Natural killer cell (primary cell): Measurements from ENCODE around the gene TTF1. TPM values are rescaled to one million over a fixed set of nuclear protein-coding genes. Genes with fewer than 3 reads are reported as not detected.
"Not testable (repeated sequence)": the region's sequence is repeated elsewhere in the genome, so short reads cannot be mapped to it uniquely, and the experiment has no call there.

ENCODE experiments used
- ATAC-seq, 3 donors: fragments of 150-1000 bp in 2 of 3; fragments of 200-7000 bp in 1 of 3; cut with Tn5 transposase; 1 replicate in 1 of 3; 2 replicates in 2 of 3; pipeline ENCODE4 v1.10.0; 2021; ENCODE audit warnings: mild to moderate bottlenecking in 2 of 3, moderate library complexity in 2 of 3
- DNase-seq, 2 donors: peaks; one replicate each; pipeline versions ENCODE4 v3.0.0 to v3.0.0-alpha.2; 2013 to 2021; ENCODE audit warnings: mixed read lengths in 1 of 2
- H3K27ac ChIP-seq: one replicate; pipeline ENCODE4 v1.5.1; 2013; ENCODE audit warnings: mild to moderate bottlenecking, low read length
- H3K27me3 ChIP-seq: one replicate; pipeline ENCODE4 v1.6.1; 2013; ENCODE audit warnings: low read length; ENCODE audit not compliant: control insufficient read depth, insufficient read depth
- H3K36me3 ChIP-seq: one replicate; pipeline ENCODE4 v1.6.1; 2013; ENCODE audit warnings: low read length; ENCODE audit not compliant: control insufficient read depth, insufficient read depth
- H3K4me1 ChIP-seq: one replicate; pipeline ENCODE4 v1.6.1; 2013; ENCODE audit warnings: low read length; ENCODE audit not compliant: control insufficient read depth, insufficient read depth
- H3K4me3 ChIP-seq: one replicate; pipeline ENCODE4 v1.5.1; 2013; ENCODE audit warnings: low read length
- H3K9me3 ChIP-seq: one replicate; pipeline ENCODE4 v1.6.1; 2013; ENCODE audit warnings: low read length; ENCODE audit not compliant: control insufficient read depth, insufficient read depth
- H3K27ac Mint-ChIP-seq, 2 donors: one replicate each; pipeline ENCODE4 v1.8.0; 2022; ENCODE audit warnings: mild to moderate bottlenecking in 2 of 2, mixed read lengths in 2 of 2, moderate library complexity in 1 of 2
- H3K27me3 Mint-ChIP-seq, 2 donors: one replicate each; pipeline ENCODE4 v1.8.0; 2022; ENCODE audit warnings: low read depth in 2 of 2, mixed read lengths in 2 of 2
- H3K36me3 Mint-ChIP-seq: one replicate; pipeline ENCODE4 v1.8.0; 2022; ENCODE audit warnings: mixed read lengths
- H3K4me1 Mint-ChIP-seq, 2 donors: one replicate each; pipeline ENCODE4 v1.8.0; 2022; ENCODE audit warnings: mixed read lengths in 2 of 2
- H3K4me3 Mint-ChIP-seq: one replicate; pipeline ENCODE4 v1.8.0; 2022; ENCODE audit warnings: mild to moderate bottlenecking, moderate library complexity, mixed read lengths
- H3K9me3 Mint-ChIP-seq, 2 donors: one replicate each; pipeline ENCODE4 v1.8.0; 2022; ENCODE audit warnings: mixed read lengths in 2 of 2
- CTCF ChIP-seq: fragments of 200-600 bp; IDR thresholded peaks from one replicate; pipeline ENCODE4 v1.8.0; 2022; ENCODE audit warnings: antibody characterized with exemption
- WGBS: methylation state at CpG from one replicate; pipeline ENCODE4 v1.1.7; 2013; ENCODE audit warnings: missing lambda C conversion rate; ENCODE audit not compliant: insufficient coverage; 5-methylcytosine and 5-hydroxymethylcytosine counted together
- intact Hi-C: fragments of 100-400 bp; cut with micrococcal nuclease; formaldehyde crosslinking; loops from one replicate; pipeline ENCODE4 v1.14.2; 2022
- total RNA-seq, 4 donors: library from RNA; stranded (reverse); fragments of 120-200 nt in 1 of 4; gene quantifications; one replicate each; pipeline versions ENCODE4 v1.2.3 to v1.2.4, GENCODE V29; 2013 to 2022

Gene TTF1
- total RNA-seq, 3 donors from 2014 or later (not counting 1 experiment from before 2014, with no cell fraction given): 11.2 to 14.5 (median 12.9) TPM

DNA sequence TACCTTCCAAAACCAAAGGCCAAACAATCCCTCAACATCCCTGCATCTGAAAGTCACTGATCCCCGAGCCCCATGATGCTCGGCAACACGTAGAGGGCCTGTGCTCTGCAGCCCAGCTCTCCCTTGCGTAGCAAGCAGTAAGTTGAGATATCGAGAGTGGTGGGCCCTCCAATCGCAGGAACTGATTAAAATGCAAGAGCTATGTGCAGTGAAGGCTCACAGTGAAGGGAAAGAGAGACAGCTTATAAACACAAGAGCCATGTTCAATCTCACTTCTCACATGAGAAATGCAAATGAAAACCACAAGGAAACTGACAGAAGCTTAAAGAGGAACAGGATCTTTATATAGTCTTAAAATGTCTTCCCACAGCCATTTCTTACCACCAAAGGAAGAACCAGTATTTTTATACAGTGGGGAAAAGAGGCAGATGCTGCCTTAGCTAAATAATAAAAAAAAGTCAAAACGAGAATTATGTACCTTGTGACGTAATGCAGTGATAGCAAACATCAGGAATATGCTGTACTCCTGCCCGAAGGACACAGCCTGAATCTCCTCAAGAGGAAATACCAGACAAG, 24.6 kb downstream of the TTF1 start:
- Mint-ChIP-seq H3K27me3 (no peaks in the 10 kb centered on the region), H3K36me3 (peaks cover 8% of the 10 kb centered on the region), H3K4me1 (peaks cover 24 to 30% of the 10 kb centered on the region in 2 donors), H3K9me3 (no peaks in the 10 kb centered on the region), H3K4me3 (no peak overlapping the region), H3K27ac (peak overlapping the region in 1 of 2 donors; percentile 72)
- Histone ChIP-seq H3K27ac (peak overlapping the region; percentile 71), H3K27me3 (no peaks in the 10 kb centered on the region), H3K4me1 (peaks cover 24% of the 10 kb centered on the region), H3K4me3 (no peak overlapping the region), H3K36me3 (peaks cover 48% of the 10 kb centered on the region), H3K9me3 (no peaks in the 10 kb centered on the region)
- no peak for DNase-seq
- TF ChIP-seq CTCF: no peak
- ATAC-seq: peak in 1 of 3 donors; percentile 26
- WGBS: 57% methylated on average over 9 of the region's 9 CpGs
- intact Hi-C loops: no loop called here

DNA sequence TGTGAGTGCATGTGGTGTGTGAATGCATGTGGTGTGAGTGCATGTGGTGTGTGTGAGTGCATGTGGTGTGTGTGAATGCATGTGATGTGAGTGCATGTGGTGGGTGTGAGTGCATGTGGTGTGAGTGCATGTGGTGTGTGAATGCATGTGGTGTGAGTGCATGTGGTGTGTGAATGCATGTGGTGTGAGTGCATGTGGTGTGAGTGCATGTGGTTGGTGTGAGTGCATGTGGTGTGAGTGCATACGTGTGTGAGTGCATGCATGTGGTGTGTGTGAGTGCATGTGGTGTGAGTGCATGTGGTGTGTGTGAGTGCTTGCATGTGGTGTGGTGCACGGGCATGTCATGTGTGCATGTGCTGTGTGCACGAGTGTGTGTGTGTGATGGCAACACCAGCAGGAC, 28.2 kb downstream of the TTF1 start:
- H3K9me3 ChIP-seq, H3K4me3 Mint-ChIP-seq, H3K27ac ChIP-seq, H3K36me3 Mint-ChIP-seq, H3K9me3 Mint-ChIP-seq, H3K27ac Mint-ChIP-seq, H3K27me3 Mint-ChIP-seq, H3K4me3 ChIP-seq, H3K27me3 ChIP-seq, intact Hi-C loops, ATAC-seq, DNase-seq: not testable (repeated sequence)
- peaks cover 13 to 17% of the 10 kb centered on the region in 2 donors for H3K4me1 Mint-ChIP-seq
- H3K36me3 ChIP-seq: peaks cover 38% of the 10 kb centered on the region
- peaks cover 27% of the 10 kb centered on the region for H3K4me1 ChIP-seq
- 99% methylated on average over 3 of the region's 3 CpGs for WGBS

DNA sequence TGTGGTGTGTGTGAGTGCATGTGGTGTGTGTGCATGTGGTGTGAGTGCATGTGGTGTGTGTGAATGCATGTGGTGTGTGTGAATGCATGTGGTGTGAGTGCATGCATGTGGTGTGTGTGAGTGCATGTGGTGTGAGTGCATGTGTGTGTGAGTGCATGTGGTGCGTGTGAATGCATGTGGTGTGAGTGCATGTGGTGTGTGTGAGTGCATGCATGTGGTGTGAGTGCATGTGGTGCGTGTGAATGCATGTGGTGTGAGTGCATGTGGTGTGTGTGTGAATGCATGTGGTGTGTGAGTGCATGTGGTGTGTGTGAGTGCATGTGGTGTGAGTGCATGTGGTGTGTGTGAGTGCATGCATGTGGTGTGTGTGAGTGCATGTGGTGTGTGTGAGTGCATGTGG, 28.9 kb downstream of the TTF1 start:
- peaks cover 12 to 18% of the 10 kb centered on the region in 2 donors for H3K4me1 Mint-ChIP-seq
- H3K27ac ChIP-seq, H3K27ac Mint-ChIP-seq, H3K9me3 Mint-ChIP-seq, ATAC-seq, H3K27me3 Mint-ChIP-seq, H3K9me3 ChIP-seq, H3K36me3 Mint-ChIP-seq, intact Hi-C loops, H3K4me3 ChIP-seq, DNase-seq, H3K4me3 Mint-ChIP-seq, H3K27me3 ChIP-seq: not testable (repeated sequence)
- WGBS: 99% methylated on average over 2 of the region's 2 CpGs
- peaks cover 34% of the 10 kb centered on the region for H3K36me3 ChIP-seq
- H3K4me1 ChIP-seq: peaks cover 29% of the 10 kb centered on the region

DNA sequence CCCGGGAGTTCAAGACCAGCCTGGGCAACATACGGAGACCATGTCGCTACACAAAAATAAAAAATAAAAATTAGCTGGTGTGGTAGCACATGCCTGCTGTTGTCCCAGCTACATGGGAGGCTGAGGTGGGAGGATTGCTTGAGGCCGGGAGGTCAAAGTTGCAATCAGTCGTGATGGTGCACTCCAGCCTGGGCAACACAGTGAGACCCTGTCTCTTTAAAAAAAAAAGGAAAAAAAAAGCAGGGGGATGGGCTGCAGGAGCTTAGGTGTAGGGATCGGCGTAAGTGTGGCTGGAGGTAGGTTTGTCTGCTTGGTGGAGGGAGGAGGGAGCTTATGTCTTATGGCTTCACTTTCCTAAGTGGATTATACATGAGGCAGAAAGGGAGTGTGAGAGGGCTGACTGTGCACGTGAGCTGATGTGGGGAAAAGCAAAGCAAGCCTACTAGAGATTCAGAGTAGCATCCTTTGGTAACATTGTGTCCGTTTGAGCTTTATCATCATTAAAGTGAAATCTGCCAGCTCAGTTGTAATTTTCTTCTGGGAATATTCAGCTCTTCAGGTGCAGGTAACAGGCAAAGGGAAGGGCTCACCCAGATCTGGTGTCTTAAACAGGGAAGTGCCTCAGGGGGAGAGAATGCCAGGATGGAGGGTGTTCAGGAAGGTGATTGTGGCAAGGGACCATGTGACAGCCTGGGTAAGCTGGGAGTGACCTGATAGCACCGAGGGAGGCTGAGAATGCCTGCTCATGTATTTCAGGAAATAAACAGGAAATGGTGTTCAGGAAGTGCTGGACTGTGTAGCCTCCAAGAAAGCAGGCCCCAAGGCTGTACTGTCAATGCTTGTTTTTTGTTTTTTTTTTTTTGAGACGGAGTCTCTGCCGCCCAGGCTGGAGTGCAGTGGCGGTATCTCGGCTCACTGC, 34.2 kb downstream of the TTF1 start:
- no peak for DNase-seq
- H3K27ac ChIP-seq: peak overlapping the region; percentile 38
- peak overlapping the region; percentile 71 for H3K4me3 Mint-ChIP-seq
- WGBS: 57% methylated on average over 14 of the region's 14 CpGs
- no peak overlapping the region for H3K4me3 ChIP-seq
- ATAC-seq: peak; percentile 52 to 67 (median 57)
- no peaks in the 10 kb centered on the region for H3K9me3 ChIP-seq
- no peak for TF ChIP-seq CTCF
- intact Hi-C loops: no loop called here
- peaks cover 19% of the 10 kb centered on the region for H3K4me1 ChIP-seq
- H3K36me3 ChIP-seq: peaks cover 20% of the 10 kb centered on the region
- H3K27me3 ChIP-seq: no peaks in the 10 kb centered on the region
- H3K27ac Mint-ChIP-seq: peak overlapping the region; percentile 61 to 89
- H3K9me3 Mint-ChIP-seq: no peaks in the 10 kb centered on the region
- H3K4me1 Mint-ChIP-seq: peaks cover 10 to 15% of the 10 kb centered on the region in 2 donors
- H3K36me3 Mint-ChIP-seq: no peaks in the 10 kb centered on the region
- no peaks in the 10 kb centered on the region for H3K27me3 Mint-ChIP-seq
